ENCODE measurements around the gene SV2B.

Gene SV2B

GRCh38 chr15:91108421-91108820, 8.4 kb downstream of the SV2B start:
- no peak for DNase-seq

- no peak for DNase-seq
These were observed 9.8 kb downstream of the SV2B start for GRCh38 chr15:91109885-91110284.

DNA sequence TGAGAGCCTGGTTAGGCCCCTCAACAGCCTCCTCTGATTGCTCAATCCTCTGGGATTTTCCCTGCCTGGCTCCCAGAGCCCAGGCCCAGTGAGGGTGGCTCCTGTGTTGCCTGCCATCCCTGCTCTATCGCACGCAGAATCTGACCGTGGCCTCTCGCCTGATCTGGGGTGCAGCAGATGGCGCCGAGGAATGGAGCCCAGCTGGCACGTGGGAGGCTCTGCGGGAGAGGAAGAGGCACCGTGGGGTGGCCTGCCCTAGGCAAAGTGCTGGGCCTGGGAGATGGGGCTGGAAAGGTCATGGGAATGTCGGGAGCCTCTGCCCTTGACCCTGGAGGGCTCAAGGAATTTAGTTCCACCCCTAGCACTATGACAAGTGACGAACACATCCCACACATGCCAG, 10.3 kb downstream of the SV2B start:
- DNase-seq, result no peak

DNA sequence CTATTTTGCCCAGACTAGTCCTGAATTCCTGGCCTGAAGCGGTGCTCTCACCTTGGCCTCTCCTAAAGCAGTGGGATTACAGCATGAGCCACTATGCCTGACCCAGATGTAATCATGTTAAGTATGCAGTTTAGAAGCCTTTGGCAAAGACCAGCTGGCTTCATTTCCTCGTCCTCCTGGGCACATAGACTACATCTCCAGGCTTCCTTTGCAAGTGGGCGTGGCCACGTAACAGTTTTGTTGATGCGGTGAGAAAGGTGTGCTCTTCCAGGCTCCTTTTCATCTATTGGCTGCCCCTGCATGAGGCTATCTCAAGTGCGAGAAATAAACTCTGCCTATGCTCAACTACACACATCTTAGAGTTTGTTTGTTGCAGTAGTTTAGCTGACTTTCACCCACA, 13.0 kb downstream of the SV2B start:
- DNase-seq, result no peak

- no peak for DNase-seq
These were observed 14.2 kb downstream of the SV2B start for GRCh38 chr15:91114301-91114700.

- no peak for DNase-seq
These were observed 16.3 kb downstream of the SV2B start for GRCh38 chr15:91116113-91117067.

- no peak for DNase-seq
These were observed 17.3 kb downstream of the SV2B start for GRCh38 chr15:91117375-91117774.

GRCh38 chr15:91118817-91119590, 18.9 kb downstream of the SV2B start:
- DNase-seq, result no peak

- DNase-seq, result no peak
These were observed 22.2 kb downstream of the SV2B start for GRCh38 chr15:91122296-91122695.

DNA sequence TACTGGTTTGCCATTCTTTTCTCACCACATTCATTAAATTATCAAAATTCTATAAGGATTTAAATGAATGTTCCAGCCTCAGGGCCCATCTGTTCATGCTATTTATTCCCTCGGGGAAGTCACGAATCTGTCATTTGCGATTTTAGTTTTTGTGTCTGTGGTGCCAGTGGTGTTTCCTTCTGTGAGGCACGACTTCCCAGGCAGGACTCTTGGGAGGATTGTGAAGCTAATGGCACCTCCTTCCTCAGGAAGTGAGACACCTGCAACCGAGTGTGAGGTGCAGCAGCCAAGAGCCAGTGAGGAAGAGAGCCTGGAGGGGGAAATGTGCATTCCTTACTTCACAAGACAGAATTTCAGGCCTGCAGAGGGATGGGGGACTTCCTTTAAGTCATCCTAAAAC, 24.1 kb downstream of the SV2B start:
- DNase-seq, result peak; percentile 26

DNA sequence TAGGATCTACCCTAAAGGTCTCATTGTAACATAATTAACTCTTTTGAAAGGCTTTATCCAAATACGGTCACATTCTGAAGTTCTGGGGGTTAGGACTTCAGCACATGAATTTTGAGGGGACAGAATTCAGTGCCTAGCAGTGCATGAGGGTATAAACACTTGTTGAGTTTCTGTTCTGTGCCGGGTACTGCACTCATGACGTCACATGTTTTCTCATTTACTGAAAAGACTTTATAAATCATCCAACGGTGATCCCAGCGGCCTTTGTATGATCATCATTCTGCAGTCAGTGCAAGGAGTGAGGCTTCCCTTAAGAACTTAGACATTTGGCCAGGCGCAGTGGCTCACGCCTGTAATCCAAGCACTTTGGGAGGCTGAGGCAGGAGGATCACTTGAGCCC, 25.1 kb downstream of the SV2B start:
- DNase-seq, result no peak

GRCh38 chr15:91126080-91126479, 26.0 kb downstream of the SV2B start:
- DNase-seq, result no peak

- DNase-seq, result no peak
These were observed 27.3 kb downstream of the SV2B start for GRCh38 chr15:91127236-91127955.

DNA sequence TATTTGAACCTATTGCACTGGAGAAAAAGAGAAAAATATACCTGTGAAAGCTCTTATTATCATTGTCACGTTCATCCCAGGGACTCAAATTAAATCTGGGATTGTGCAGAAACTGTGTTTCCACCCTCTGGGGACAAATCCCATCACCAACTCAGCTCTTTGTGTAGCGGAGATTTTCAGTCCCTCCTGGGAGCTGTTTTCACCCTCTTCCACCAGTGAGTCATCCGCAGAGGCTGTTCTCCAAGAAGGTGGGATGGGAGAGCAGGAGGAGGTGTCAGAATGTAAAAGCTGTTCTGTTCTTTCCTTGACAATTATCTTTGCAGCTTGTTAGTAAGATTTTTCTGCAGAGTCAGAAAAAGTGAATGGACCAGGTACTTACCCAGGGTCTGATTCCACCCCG, 28.0 kb downstream of the SV2B start:
- no peak for DNase-seq

DNA sequence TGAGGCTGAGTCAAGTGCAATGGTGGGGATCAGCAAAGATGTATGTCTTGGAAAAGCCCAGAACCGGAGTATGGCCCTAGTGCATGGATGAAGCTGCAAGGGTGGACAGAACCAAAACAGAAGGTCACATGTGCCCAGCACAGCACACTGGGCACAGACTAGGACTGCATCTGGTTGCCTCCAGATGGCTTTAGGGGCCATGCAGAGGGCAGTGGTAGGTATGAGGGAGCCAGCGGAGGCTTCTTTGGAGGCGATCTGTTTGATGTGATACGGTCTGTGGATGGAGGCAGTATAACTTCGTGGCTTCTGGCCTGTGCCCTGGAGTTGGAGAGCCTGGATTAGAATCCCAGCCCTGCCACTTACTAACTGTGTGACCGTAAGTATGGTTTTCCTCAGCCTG, 29.4 kb downstream of the SV2B start:
- no peak for DNase-seq

GRCh38 chr15:91132079-91132478, 32.0 kb downstream of the SV2B start:
- no peak for DNase-seq

- DNase-seq, result no peak
These were observed 33.5 kb downstream of the SV2B start for GRCh38 chr15:91133511-91133910.

DNA sequence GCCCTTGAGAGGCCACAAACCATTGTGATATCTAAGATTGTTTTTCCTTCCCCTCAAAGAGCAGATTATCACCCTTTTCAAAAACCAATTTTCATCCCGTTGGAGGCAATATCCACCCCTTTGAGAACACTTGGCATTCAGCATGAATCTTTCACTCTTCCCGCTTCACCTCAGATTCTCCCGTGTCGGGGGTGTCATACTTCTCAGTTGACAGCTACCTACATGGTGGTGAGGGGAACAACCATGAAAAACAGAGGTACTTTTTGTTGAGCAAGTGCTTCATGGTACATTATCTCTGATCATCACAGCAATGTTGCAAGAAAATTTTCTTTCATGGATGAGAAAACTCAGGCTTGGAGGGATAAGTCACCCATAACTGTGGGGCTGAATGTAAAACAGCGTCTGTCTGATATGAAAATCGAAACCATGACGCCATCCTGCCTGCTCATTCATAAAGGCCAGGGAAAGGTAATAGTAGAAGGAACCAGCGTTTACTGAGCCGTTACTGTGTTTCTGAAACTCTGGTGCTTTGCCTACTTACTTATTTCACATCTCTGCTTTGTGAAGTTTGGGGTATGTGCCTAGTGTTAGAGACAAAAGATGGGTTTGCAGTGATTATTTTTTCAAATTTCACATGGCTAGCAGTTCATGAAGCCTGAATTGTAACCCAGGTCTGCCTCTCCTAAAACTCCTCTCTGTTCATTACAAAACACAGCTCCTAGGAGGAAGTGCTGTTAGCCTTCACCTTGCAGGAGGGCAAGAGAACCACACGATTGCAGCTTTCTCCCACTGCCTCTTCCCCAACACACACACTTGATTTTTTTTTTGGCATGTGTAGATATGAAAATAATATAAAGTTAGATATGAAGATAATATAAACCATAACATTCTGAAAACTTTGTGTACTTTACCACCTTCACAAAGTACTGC, 35.4 kb downstream of the SV2B start:
- no peak for DNase-seq

- no peak for DNase-seq
These were observed 36.4 kb downstream of the SV2B start for GRCh38 chr15:91136386-91136923.

DNA sequence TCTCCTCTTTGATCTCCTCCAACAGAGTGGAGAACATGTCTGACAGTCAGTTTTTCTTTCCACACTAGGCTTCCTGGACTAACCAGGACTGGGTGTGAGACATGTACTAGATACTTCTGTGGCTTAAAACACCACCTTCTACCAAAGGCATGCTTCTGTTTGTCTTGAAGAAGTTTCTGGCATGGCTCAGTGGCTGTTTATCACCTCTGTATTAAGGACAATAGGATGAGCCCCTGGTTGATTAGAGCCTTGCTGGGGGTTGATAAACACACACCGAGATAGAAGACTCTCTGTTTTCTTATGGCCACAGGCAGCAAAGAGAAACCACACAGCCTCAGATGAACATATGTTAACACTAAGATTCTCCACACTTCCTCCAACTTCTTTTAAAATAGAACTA, 40.5 kb downstream of the SV2B start:
- DNase-seq, result no peak

DNA sequence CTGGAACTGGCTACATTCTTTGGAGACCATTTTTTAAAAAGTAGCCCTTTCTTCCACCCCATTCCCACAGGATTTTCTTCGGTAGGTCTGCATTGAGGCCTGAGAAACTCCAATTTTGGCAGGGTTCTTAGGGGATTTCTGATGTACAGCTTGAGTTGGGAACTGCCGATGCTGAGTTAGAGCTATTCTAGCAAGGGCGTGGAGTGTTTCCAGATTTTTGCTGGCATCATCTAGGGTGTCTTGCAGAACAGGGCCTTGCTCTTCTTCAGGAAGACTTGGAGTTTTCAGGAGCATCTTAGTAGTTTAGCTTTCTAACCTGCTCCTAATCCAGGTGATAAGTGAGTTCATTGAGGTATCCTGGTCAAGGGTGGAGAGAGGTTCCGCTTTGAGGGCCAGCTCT, 41.0 kb downstream of the SV2B start:
- DNase-seq, result no peak

Data from NCI-H1694 (cell line).